HG03558 (cell line): Measurements from ENCODE around the gene NPAS3.

Source experiments
- ATAC-seq: cut with Tn5 transposase; IDR thresholded peaks from one replicate; pipeline ENCODE4 v1.9.1; 2021; ENCODE audit warnings: moderate number of reproducible peaks; ENCODE audit not compliant: unreplicated experiment; ENCODE audit errors: extremely low read depth

NPAS3 gene

GRCh38 chr14:33009673-33010072 is 71.0 kb downstream of the NPAS3 start:
- no peak for ATAC-seq

- ATAC-seq = no peak
Observed at GRCh38 chr14:33010495-33010894, 71.8 kb downstream of the NPAS3 start.

GRCh38 chr14:33014710-33015109 is 76.0 kb downstream of the NPAS3 start:
- ATAC-seq = no peak

- no peak for ATAC-seq
Observed at GRCh38 chr14:33016613-33017012, 77.9 kb downstream of the NPAS3 start.

GRCh38 chr14:33017016-33017415 is 78.3 kb downstream of the NPAS3 start:
- ATAC-seq = no peak

GRCh38 chr14:33019346-33019745 is 80.7 kb downstream of the NPAS3 start:
- no peak for ATAC-seq

- no peak for ATAC-seq
Observed at GRCh38 chr14:33026850-33027430, 88.3 kb downstream of the NPAS3 start.

- no peak for ATAC-seq
Observed at GRCh38 chr14:33029511-33029910, 90.8 kb downstream of the NPAS3 start.

GRCh38 chr14:33030386-33030785 is 91.7 kb downstream of the NPAS3 start:
- no peak for ATAC-seq

GRCh38 chr14:33035416-33036194 is 96.9 kb downstream of the NPAS3 start:
- no peak for ATAC-seq

- no peak for ATAC-seq
Observed at GRCh38 chr14:33039311-33039710, 100.6 kb downstream of the NPAS3 start.

GRCh38 chr14:33040372-33041140 is 101.9 kb downstream of the NPAS3 start:
- ATAC-seq = no peak

- ATAC-seq = no peak
Observed at GRCh38 chr14:33042591-33042990, 103.9 kb downstream of the NPAS3 start.

GRCh38 chr14:33045760-33046159 is 107.1 kb downstream of the NPAS3 start:
- ATAC-seq = no peak

GRCh38 chr14:33052943-33053342 is 114.3 kb downstream of the NPAS3 start:
- no peak for ATAC-seq

- ATAC-seq = no peak
Observed at GRCh38 chr14:33056213-33056612, 117.5 kb downstream of the NPAS3 start.

GRCh38 chr14:33057585-33057984 is 118.9 kb downstream of the NPAS3 start:
- no peak for ATAC-seq

GRCh38 chr14:33061667-33062325 is 123.1 kb downstream of the NPAS3 start:
- no peak for ATAC-seq

- peak; percentile 66 for ATAC-seq
Observed at GRCh38 chr14:33062476-33062875, 123.8 kb downstream of the NPAS3 start.

GRCh38 chr14:33062881-33063280 is 124.2 kb downstream of the NPAS3 start:
- ATAC-seq = no peak

GRCh38 chr14:33063521-33063920 is 124.8 kb downstream of the NPAS3 start:
- no peak for ATAC-seq
